ENCODE results near the gene GABRR3.

The GABRR3 gene

GRCh38 chr3:98035208-98035607 is at the start of gene GABRR3:
Gene GABRR3, minus strand, starts transcription at chr3:98035315. Its CDS starts 328 bp downstream, at chr3:98034987.
- DNase-seq: no peak

DNA sequence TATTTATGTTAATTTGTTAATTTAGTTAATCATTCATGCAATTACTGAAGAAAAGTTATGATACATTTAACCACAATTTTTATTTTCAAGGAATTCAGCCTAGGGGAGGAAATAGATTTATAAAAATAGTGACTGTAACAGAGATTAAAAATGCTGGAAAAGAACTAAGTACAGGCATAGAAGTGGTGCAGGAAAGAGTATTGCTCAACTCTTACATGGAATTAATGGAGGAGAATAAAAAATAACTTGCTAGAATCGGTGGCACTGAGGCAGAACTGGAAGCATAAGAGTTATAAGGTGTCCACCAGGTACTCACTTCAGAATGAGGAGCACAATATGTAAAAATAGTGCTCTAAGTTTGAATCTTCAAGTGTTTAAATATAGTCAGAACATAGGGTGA is 38.4 kb upstream of the GABRR3 start:
- DNase-seq: no peak

DNA sequence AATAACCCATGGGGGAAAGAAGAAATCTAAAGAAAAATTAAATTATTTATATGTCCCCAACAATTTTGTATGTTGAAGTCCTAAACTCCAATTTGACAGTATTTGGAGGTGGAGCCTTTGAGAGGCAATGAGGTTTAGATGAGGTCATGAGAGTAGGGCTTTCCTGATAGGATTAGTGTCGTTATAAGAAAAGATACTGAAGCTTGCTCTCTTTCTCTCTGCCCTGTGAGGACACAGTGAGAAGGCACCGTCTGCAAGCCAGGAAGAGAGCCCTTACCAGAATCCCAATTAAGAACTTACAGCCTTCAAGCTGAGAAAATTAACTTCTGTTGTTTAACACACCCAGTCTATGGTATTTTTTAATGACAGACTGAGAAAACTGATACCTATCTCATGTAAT is 35.7 kb upstream of the GABRR3 start:
- DNase-seq: no peak

GRCh38 chr3:98068824-98069223 is 33.7 kb upstream of the GABRR3 start:
- DNase-seq: no peak

GRCh38 chr3:98058244-98058960 is 23.3 kb upstream of the GABRR3 start:
- DNase-seq: no peak

GRCh38 chr3:98057631-98058030 is 22.5 kb upstream of the GABRR3 start:
- no peak for DNase-seq

DNA sequence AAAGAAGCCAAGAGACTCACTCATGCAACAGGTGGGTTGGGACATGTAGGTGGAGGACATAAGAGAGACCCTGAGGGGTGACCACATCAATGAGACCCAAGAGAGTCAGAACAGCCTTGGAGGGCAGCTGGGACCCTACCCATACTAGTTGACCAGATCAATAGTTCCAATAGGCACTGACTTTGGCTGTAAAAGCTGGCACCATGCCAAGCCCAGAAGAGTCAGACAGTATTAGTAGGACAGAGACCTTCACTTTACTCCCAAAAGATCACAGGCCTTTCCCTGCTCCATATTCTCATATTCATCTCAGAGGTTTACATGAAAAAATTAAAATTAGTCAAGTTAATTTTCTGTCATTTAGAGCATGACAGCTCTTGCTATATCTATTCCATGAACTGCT is 20.9 kb upstream of the GABRR3 start:
- DNase-seq: no peak

- DNase-seq: no peak
Observed at GRCh38 chr3:98049271-98049670, 14.2 kb upstream of the GABRR3 start.

DNA sequence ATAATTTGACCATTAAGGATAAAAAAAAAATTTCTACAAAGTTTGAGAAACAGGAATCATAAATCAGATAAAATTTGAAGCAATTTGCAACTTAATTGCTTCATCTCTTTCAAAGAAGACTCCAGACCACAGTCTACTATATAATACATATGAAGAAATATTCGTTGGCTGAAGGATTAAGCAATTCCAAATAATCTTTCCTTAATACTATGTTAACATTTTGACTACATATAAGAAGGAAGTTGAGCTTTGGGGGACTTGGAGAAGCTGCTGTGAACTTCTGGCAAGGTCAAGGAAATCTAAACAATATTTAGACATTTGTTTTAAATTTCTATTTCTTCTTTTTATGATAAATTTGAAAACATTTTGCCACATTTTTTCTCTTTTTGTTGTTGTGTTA is 13.5 kb upstream of the GABRR3 start:
- DNase-seq: no peak

DNA sequence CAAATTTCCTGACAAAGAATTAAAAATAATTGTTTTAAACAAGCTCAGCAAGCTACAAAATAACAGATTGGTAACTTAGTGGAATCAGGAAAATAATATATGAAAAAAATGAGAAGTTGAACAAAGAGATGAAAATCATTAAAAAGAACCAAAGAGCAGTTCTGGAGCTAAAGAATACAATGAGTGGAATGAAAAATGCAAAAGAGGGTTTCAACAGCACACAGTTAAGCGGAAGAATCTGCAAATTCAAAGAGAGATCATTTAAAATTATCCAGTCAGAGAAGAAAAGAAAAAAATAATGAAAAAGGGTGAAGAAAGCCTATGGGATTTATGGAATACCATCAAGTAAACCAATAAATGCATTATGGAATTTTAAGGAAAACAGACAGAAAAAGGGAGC is 6.2 kb upstream of the GABRR3 start:
- no peak for DNase-seq

DNA sequence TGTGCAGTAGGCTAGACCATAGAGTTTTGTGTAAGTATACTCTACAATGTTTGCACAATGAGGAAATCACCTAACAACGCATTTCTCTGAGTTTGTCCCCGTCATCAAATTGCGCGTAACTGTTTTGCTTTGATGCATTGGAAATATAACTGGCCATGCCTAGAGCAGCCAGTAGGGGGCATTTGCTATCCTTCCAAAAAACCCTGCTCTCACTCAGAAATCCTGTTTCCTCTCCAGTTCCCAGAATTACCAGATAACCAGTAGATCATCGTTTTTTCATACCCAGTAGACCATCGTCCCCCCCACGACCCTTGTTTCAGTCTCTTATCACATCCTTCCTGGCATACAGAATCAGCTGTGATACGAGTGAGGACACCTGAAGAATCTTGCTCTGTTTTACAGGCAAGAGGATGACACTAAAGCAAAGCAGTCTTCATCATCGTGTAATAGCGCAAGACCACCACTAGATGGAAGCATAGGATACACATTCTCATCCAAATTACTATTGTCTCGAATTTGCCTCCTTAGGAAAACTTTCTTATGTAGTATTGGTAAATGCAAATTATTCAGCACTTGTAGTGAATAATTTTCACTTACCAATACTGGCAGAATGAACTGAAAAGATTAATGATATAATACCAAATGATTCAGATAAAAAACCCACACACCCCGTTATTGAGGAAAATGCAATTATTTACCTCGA is 4.4 kb upstream of the GABRR3 start:
- DNase-seq: peak; percentile 85

GRCh38 chr3:98038876-98039275 is 3.8 kb upstream of the GABRR3 start:
- no peak for DNase-seq

DNA sequence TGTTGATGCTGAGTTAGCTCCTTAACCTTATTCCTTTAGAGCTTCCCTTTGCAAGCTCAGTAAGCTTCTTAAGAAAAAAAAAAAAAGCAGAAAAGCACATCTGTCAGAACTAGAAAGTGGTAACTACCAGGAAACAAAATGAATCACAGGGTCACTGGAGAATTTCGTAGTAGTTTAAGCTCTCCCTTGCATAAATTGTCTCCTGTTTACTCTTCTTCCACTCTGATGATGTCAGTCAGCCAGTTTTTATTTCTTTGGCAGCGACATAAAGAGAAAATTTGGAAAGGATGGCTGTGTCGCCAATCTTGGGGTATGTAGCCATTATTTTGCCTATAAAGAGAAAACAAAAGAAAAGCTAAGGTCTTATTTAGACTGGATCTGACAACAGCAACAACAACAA is 3.2 kb upstream of the GABRR3 start:
- DNase-seq: no peak

GRCh38 chr3:98034486-98034885 is 629 bp downstream of the GABRR3 start:
- no peak for DNase-seq

DNA sequence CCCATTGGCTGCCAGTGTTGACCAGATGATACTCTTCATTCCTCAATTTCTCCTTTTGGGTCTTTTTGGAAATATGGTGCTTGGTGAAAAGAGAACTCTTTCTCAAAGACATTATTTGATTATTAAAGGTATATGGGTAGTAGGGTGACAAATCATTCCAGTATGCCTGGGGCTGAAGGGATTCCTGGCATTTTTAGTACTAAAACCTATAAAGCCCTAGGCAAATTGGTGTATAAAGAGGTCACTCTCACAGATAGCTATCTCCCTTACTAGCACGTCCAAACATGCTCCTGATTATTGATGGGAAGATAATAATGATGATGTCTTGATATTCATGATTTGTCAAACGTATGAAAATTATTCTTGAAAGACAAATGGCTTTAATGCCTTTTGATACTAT is 1.1 kb downstream of the GABRR3 start:
- no peak for DNase-seq

DNA sequence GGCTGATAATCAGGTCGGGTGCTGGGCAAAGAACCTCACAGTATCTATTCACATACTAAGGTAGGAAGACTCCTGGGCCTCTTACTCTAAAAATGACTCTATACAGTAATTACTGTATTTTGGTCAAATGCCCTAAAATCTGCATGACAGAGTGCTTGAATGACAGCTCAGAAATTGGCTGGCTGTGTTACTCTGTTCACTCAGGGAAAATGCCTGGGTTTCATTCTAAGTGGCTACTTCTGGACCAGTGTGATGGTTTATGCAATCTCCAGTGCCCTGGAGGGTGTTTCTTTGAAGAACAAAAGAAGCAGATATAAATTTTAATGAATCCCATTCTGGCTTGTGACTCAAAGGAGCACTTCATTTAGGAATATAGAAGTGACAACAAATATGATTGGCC is 2.2 kb downstream of the GABRR3 start:
- DNase-seq: no peak

GRCh38 chr3:98032265-98032664 is 2.9 kb downstream of the GABRR3 start:
- DNase-seq: no peak

GRCh38 chr3:98029083-98029482 is 6.0 kb downstream of the GABRR3 start:
- DNase-seq: no peak

- DNase-seq: no peak
Observed at GRCh38 chr3:98027085-98027446, 8.0 kb downstream of the GABRR3 start.

DNA sequence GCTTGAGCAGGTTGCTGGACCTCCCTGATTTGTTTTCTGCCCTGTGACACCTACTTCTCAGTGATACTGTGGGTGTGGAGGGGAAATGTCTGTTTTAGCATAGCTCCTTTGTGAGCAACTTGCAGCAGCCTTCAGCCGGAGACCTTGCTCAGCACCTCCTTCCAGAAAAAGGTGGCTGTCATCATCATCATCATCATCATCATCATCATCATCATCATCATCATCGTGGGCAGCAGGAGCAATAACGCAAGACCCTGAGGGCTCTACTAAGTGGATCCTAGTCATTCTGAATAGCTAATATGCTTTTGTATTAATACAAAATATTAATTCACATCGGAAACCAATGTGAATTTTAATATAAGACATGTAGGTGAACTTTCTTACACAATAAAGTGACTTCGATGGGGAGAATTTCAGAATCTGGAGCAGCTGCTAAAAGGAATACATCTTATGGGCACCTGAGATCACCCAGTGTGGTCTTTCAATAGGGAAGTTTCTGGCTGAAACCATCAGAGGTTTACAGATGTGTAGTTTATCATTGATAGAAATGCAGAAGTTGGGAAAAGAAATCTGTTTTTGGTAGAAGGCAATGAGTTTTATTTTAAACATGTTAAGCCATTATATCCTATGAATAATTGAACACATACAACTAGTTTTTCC is 8.6 kb downstream of the GABRR3 start:
- no peak for DNase-seq

GRCh38 chr3:98025392-98025945 is 9.6 kb downstream of the GABRR3 start:
- DNase-seq: no peak

GRCh38 chr3:98022978-98023820 is 11.9 kb downstream of the GABRR3 start:
- peak; percentile 96 for DNase-seq

Data from right forelimb (tissue), 1 donor.